Midbrain (tissue), 1 donor: ENCODE measurements around the gene ERCC1.

Experiments
- DNase-seq: peaks from one replicate; lab custom pipeline; 2025; lab: John Stamatoyannopoulos, UW

ERCC1 gene

GRCh38 chr19:45423589-45424190 lies at the start of gene ERCC1:
Gene ERCC1 (minus strand): TSS chr19:45423917. CDS start chr19:45423374, 543 bp downstream.
- peak; percentile 95 for DNase-seq

GRCh38 chr19:45473367-45473681 lies 49.6 kb upstream of the ERCC1 start:
- no peak for DNase-seq

- no peak for DNase-seq
Measured at GRCh38 chr19:45472563-45473366, 49.0 kb upstream of the ERCC1 start.

GRCh38 chr19:45471931-45472562 lies 48.3 kb upstream of the ERCC1 start:
- no peak for DNase-seq

GRCh38 chr19:45471111-45471930 lies 47.6 kb upstream of the ERCC1 start:
- DNase-seq: no peak

GRCh38 chr19:45470762-45471081 lies 47.0 kb upstream of the ERCC1 start:
- DNase-seq: no peak

GRCh38 chr19:45469945-45470761 lies 46.4 kb upstream of the ERCC1 start:
- DNase-seq: no peak

- peak; percentile 92 for DNase-seq
Measured at GRCh38 chr19:45469132-45469944, 45.6 kb upstream of the ERCC1 start.

GRCh38 chr19:45468803-45469131 lies 45.0 kb upstream of the ERCC1 start:
- DNase-seq: no peak

GRCh38 chr19:45468159-45468651 lies 44.5 kb upstream of the ERCC1 start:
- DNase-seq: no peak

GRCh38 chr19:45467456-45468158 lies 43.9 kb upstream of the ERCC1 start, which contains the start of gene FOSB:
Gene FOSB (plus strand): TSS chr19:45467996. CDS start chr19:45468587, 591 bp downstream.
- peak; percentile 92 for DNase-seq

GRCh38 chr19:45467115-45467455 lies 43.4 kb upstream of the ERCC1 start:
- DNase-seq: no peak

- DNase-seq: no peak
Measured at GRCh38 chr19:45464852-45465441, 41.2 kb upstream of the ERCC1 start.

GRCh38 chr19:45464274-45464673 lies 40.6 kb upstream of the ERCC1 start:
- no peak for DNase-seq

- no peak for DNase-seq
Measured at GRCh38 chr19:45463241-45463640, 39.5 kb upstream of the ERCC1 start.

- no peak for DNase-seq
Measured at GRCh38 chr19:45462174-45462573, 38.5 kb upstream of the ERCC1 start.

GRCh38 chr19:45460807-45461347 lies 37.2 kb upstream of the ERCC1 start:
- no peak for DNase-seq

GRCh38 chr19:45457776-45458175 lies 34.1 kb upstream of the ERCC1 start:
- DNase-seq: no peak

GRCh38 chr19:45456500-45456815 lies 32.7 kb upstream of the ERCC1 start:
- DNase-seq: no peak
